PFSK-1 (cell line): ENCODE results near the gene MARCHF10.

Experiments
- POLR2AphosphoS5 ChIP-seq: IDR thresholded peaks from 2 replicates; pipeline ENCODE4 v1.6.1; 2012; ENCODE audit warnings: low read depth, mild to moderate bottlenecking, control low read depth, low read length, moderate library complexity
- TF ChIP-seq, protein P1 (sequence below), 2 experiments: IDR thresholded peaks; 2 replicates each; pipeline versions ENCODE4 v1.6.1 to v1.8.0; 2011 to 2012; ENCODE audit warnings: low read depth in 2 of 2, low read length in 2 of 2, control low read depth in 1 of 2, inconsistent platforms in 1 of 2, mild to moderate bottlenecking in 1 of 2, moderate library complexity in 1 of 2; ENCODE audit not compliant: insufficient read depth in 1 of 2

DNA sequence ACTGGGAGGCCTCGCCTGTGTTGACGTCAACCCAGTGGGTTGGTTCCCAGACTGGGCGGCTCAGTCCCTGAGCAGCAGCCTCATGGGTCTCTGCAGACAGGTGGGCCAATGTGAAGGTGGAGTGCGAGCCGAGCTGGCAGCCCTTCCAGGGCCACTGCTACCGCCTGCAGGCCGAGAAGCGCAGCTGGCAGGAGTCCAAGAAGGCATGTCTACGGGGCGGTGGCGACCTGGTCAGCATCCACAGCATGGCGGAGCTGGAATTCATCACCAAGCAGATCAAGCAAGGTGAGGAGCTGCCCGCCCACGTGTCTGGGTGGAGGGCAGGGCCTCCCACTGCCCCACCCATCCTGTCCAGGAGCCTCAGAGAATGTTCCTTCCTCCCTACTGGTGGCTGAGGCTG lies 136.6 kb downstream of the MARCHF10 start:
- no peak for TF ChIP-seq POLR2AphosphoS5
- TF ChIP-seq, protein P1, sequence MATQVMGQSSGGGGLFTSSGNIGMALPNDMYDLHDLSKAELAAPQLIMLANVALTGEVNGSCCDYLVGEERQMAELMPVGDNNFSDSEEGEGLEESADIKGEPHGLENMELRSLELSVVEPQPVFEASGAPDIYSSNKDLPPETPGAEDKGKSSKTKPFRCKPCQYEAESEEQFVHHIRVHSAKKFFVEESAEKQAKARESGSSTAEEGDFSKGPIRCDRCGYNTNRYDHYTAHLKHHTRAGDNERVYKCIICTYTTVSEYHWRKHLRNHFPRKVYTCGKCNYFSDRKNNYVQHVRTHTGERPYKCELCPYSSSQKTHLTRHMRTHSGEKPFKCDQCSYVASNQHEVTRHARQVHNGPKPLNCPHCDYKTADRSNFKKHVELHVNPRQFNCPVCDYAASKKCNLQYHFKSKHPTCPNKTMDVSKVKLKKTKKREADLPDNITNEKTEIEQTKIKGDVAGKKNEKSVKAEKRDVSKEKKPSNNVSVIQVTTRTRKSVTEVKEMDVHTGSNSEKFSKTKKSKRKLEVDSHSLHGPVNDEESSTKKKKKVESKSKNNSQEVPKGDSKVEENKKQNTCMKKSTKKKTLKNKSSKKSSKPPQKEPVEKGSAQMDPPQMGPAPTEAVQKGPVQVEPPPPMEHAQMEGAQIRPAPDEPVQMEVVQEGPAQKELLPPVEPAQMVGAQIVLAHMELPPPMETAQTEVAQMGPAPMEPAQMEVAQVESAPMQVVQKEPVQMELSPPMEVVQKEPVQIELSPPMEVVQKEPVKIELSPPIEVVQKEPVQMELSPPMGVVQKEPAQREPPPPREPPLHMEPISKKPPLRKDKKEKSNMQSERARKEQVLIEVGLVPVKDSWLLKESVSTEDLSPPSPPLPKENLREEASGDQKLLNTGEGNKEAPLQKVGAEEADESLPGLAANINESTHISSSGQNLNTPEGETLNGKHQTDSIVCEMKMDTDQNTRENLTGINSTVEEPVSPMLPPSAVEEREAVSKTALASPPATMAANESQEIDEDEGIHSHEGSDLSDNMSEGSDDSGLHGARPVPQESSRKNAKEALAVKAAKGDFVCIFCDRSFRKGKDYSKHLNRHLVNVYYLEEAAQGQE (IDR thresholded peaks at IDR 0.05; ENCODE audit: insufficient read depth in 1 of 2, low read depth in 2 of 2, low read length in 2 of 2): no peak
